NOMO-1 (cell line): ENCODE measurements around the gene G0S2.
A peak's percentile ranks its signal among the peaks of the same experiment; 100 is the strongest.

ENCODE experiments used
- DNase-seq, 2 experiments: peaks; one replicate each; lab custom pipeline; 2025; ENCODE audit not compliant: unreplicated experiment in 2 of 2; lab: John Stamatoyannopoulos, UW

Gene G0S2

GRCh38 chr1:209674957-209675564 is at the start of gene G0S2:
Gene G0S2, plus strand, starts transcription at chr1:209675412. Its CDS starts 273 bp downstream, at chr1:209675685.
- peak; percentile 52 to 63 for DNase-seq

- no peak for DNase-seq
Measured at GRCh38 chr1:209625791-209626285, 49.4 kb upstream of the G0S2 start.

- no peak for DNase-seq
Measured at GRCh38 chr1:209626346-209627026, 48.7 kb upstream of the G0S2 start.

GRCh38 chr1:209627027-209627731 is 48.0 kb upstream of the G0S2 start:
- DNase-seq: peak; percentile 60 to 70

GRCh38 chr1:209627732-209628196 is 47.4 kb upstream of the G0S2 start:
- peak; percentile 46 to 72 for DNase-seq

GRCh38 chr1:209628618-209629299 is 46.5 kb upstream of the G0S2 start:
- no peak for DNase-seq

- no peak for DNase-seq
Measured at GRCh38 chr1:209629621-209630382, 45.4 kb upstream of the G0S2 start.

- no peak for DNase-seq
Measured at GRCh38 chr1:209630383-209631225, 44.6 kb upstream of the G0S2 start.

GRCh38 chr1:209633335-209633997 is 41.7 kb upstream of the G0S2 start:
- DNase-seq: peak; percentile 34 to 68

GRCh38 chr1:209634005-209634737 is 41.0 kb upstream of the G0S2 start:
- DNase-seq: no peak

- DNase-seq: no peak
Measured at GRCh38 chr1:209635850-209636249, 39.4 kb upstream of the G0S2 start.

- DNase-seq: no peak
Measured at GRCh38 chr1:209641832-209642172, 33.4 kb upstream of the G0S2 start.

GRCh38 chr1:209642816-209643215 is 32.4 kb upstream of the G0S2 start:
- DNase-seq: no peak

- no peak for DNase-seq
Measured at GRCh38 chr1:209643285-209644020, 31.8 kb upstream of the G0S2 start.

GRCh38 chr1:209645574-209646452 is 29.4 kb upstream of the G0S2 start:
- no peak for DNase-seq

GRCh38 chr1:209646558-209646957 is 28.7 kb upstream of the G0S2 start:
- DNase-seq: no peak

GRCh38 chr1:209647156-209647555 is 28.1 kb upstream of the G0S2 start:
- DNase-seq: no peak
